ENCODE data around the gene MRM2.

DNA sequence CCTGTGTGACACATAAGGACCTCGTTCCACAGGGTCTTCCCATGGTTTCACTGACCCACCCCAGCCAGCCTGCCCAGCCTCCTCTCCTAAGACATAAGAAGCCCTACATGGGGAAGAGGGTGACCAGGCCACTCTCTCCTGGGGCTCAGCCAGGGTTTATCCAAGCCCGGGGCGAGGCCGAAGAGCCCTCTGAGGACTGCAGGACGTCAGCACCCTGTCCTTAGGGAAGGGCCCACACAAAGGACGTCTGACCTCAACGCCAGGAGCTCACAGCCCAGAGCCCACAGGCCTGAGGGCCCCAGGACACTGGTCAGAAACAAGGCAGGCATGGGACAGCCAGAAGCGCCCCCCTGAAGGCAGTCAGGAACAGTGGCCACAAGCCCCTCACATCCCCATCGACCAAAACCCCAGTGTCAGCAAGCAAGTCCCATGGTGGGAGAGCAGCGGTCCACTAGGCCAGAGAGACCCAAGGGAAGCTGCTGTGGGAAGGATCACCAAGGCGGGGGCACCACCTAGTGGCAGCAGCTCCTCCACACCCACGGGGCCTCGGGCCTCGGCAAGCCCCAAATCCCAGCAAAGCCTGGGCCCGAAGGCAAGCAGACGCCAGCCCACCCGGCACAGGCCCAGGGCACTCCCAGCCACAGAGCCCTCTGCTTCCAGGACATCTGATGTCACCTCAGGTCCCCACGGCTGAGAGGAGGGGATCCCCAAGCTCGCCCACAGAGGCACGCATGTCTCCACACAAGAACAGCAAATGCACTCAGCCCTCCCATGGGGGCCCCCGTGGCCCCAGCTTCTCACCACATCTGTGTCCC lies 32.7 kb downstream of the MRM2 start:
- TF ChIP-seq CTCF (conservative IDR thresholded peaks at IDR 0.05 in 1 of 2, IDR thresholded peaks at IDR 0.05 in 1 of 2; ENCODE audit: low read depth in 1 of 2, low read length in 2 of 2) (peak; percentile 84 to 85), EZH2 (IDR thresholded peaks at IDR 0.05; ENCODE audit: low read length, missing control alignments) (no peak)
